Stimulated activated CD4-positive, alpha-beta T cell treated with anti-CD3 and anti-CD28 coated beads, TNF-alpha, amount 100 ng/mL, for 24 hours (primary cell): ENCODE results near the gene LIPC.

Experiments used
- DNase-seq, 3 experiments: peaks; one replicate each; pipeline ENCODE4 v3.0.0-alpha.2; 2020; ENCODE audit warnings: low read depth in 3 of 3

LIPC gene

DNA sequence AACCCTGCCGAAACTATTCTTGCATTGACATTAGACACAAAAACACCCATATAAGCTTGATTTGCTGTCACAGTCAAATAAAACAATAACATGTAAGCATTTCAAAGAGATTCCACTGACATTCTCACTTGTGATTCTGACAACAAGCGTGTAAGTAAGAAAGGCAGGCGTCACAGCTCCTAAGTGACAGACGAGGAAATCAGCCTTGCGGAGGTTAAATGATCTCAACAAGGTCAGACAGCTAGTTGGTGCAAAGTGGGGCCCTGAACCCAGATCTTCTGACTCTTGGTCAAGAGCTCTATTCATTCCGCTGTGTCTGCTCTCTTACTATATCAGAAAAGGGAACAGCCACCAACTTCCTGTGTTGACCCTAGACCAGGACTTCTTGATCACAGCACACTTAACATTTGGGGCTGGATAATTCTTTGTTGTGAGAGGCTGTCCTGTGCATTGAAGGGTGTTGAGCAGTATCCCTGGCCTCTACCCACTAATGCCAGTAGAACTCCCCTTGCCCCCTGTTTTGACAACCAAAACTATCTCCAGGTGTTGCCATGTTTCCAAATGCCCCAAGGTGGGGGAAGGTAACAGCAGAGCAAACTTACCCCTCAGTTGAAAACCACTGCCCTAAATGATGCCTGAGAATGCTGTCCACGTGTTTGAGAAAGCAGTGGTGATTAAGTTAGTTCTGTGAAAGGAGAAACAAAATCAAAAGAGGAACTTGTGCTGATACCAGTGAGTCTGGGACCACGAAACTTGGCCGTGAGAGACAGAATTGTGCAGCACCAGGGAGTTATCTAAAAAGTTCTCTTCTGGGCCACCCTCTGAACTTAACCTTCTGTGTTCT, 86.1 kb downstream of the LIPC start:
- no peak for DNase-seq

DNA sequence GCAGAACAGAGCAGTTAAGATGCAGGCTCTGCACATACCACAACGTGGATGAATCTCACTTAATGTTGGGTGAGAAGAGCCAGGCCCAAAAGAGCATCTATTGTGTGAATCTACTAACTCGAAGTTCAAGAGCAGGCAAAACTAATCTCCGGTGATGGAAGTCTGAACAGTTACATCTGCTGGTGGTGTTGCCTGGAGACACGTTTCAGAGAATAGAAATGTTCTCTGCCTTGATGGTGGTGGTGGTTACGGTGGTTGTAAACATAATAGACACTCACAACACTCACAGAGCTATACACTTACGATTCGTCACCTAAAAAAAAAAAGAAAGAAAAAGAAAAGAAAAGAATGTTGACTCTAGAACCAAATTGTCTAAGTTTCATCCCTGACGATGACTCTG, 86.8 kb downstream of the LIPC start:
- no peak for DNase-seq

DNA sequence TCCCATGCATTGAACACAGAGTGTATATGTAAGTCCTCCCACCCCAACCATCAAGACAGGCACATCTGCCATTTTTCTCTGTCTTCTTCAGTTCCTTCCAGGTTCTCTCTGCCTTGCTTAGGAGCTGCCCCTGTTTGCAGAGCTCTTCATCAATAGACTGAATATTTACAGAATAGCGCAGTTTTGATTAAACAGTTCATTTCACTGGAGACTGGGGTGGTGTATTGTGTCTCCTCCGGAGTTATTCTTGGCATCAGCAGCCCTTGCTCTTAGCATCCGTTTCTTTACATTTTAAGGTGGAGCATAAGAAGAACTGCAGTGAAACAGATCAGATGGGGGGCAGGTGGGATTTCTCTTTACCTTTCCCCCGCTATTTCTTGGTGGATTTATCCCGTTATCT, 87.7 kb downstream of the LIPC start:
- DNase-seq, result no peak

DNA sequence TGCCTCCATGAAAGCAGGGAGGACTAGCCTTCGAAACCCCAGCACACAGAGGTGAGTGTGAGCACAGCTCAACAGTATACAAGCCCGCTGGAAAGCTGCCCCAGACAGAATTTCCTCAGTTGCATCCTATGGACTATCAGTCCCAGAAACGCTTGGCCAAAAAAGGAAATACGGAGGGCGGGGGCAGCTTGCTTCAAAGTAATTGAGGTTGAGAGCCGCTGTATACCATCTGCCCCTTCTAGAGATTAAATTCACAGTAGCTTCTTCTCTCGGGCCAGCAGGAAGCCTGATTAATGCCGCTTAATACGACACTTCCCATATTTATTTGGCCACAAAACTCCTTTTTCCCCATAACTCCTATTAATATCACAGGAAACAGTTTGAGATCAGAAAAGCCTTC, 88.7 kb downstream of the LIPC start:
- DNase-seq, result no peak

DNA sequence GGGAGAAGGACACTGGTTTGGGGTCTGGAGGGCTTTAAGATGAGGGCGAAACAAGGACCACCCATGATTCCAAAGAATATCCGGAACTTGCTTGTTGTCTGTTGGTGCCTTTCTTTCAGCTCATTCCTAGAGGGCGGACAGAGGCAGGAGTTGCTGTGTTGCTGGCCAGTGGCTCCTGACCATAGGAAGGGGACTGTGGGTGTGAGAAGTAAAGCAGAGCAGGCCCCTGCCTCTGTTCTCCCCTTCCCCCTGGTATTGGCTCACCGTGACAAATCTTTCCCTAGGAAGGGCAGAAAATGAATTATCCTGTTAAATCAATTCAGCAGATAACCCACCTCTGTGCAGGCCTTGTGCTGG, 89.1 kb downstream of the LIPC start:
- no peak for DNase-seq

DNA sequence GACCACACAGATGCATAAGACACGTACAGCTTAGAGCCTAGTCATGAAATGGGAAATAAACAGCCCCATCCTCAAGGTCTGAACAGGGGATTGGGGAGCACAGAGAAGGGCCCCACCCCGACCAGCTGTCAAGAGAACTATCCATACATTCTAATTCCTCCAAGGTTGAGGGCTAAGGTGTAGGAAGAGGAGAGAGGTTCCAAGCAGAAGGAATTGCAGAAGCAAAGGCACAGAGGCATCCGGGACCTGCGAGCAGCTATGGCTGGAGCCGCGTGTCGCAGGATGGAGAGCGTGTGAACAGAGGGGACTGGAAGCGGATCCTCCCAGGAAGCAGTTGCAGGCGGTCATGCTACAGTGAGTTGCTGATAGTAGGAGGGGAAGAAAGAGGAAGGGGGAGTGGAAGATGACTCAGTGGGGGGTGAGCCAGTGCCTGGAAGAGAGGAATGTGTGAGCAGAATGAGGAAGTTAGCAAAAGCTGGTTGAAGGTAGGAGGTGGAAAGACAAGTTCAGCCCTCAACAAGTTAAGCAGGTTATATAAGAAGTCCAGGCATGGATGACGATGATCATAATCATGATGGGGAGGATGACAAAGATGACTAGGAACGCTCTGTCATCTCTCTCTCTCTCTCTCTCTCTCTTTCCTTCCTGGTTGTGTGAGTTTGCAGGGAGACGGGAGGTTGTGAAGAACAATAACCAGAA, 89.7 kb downstream of the LIPC start:
- no peak for DNase-seq

DNA sequence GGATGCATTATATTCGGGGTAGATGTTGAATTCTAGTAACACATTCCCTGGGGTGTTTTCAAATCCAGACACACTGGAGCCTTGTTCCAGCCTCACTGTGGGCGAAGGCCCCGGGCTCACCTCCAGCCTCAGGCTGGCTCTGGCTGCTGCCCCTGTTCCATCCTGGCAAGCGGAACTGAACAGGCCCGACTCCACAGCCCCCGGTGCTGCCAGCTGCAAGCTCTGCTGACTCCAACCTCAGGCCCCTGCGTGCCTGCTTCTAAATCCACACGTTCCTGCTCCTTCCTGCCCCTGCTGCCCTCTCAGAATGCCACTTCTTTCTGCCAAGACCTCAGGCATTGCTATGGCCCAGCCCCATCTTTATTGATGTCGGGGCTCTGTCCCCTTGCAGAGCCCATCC, 90.6 kb downstream of the LIPC start:
- DNase-seq, result no peak

DNA sequence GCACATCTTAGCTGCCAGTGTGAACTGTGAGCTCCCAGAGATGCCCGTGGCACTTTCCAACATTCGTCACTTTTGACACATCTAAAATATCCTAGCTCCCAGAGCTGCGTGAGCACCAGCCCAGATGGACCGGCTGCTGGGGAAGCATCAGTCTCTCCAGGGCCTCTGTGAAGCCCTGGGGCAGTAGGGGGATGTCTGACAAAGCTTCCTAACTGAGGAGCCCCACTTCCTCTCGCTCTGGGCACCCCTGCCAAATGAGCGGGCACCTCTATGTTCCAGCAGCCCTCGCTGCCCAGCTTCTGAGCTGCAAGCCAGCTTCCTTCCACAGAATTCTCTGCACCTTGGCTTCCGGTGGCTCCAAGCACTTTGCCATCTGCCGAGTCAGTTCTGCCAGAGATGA, 91.1 kb downstream of the LIPC start:
- DNase-seq, result no peak

DNA sequence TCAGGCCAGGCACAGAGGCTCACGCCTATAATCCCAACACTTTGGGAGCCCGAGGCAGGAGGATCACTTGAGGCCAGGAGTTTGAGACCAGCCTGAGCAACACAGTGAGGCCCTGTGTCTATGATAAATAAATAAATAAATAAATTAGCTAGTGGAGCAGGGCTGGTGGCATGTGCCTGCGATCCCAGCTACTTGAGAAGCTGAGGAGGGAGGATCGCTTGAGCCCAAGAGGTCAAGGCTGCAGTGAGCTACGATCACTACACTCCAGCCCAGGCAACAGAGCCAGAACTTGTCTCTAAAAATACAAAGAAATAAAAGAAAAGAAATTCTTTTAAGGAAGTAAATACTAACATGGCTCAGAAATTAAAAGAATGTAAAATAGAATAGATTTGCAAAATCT, 91.8 kb downstream of the LIPC start:
- no peak for DNase-seq

DNA sequence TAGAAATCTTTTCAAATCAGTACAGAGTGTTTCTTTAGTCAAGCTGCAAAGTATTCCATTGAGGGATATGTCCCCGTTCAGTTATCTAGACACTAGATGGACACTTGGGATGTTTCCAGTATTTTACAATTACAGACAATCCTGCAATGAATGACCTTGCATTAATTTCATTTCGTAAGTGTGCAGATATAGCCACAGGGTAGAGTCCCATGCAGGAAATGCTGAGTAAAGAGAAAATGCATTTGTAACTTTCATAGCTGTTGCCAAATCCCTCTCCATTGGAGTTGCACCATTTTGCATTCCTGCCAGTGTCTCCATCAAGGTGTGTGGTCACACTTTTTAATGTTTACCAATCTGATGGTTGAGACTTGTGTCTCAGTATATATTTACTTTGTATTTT, 92.5 kb downstream of the LIPC start:
- DNase-seq, result no peak

DNA sequence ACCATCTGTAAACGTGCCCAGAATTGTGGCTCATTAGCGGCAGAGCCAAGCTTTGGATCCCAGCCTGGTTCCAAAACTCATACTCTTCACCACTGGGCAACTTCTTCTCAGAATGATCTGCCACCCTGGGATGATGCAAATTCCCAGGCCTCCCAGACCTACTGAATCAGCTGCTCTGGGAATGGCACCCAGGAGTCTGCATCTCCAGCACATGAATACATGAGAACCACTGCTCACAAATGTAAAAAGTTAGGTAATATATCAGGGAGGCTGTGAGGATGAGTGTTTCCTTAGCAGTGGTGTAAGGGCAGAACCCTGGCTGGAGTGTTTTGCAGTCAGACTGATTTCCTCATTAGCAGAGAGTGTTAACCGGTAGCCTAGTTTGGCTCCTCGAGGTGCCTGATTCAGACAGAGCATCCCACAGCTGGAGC, 94.2 kb downstream of the LIPC start:
- no peak for DNase-seq

DNA sequence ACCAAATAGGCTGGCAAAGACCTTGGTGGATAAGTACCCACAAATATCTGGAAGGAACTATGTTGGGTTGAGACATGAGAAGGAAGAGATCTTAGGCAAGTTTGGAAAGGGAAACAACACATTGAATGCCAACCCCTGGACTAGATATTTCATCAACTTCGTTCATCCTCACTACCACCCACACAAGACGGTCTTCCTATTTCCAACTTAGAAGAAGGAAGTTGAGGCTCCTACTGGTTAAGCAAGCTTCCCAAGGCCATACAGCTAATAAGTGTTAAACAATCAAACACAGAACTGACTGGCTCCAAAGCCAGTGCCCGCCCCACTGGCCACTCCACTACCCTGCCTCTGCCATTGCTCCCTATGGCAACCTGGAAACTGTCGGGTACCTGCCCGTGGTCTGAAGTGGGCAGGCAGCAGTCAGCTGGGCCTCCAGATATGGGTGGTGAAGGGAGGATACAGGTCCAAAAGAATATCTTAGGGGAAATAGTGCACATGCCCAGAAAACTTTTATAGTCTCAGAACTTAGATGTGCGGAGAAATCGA, 94.9 kb downstream of the LIPC start:
- DNase-seq, result no peak

DNA sequence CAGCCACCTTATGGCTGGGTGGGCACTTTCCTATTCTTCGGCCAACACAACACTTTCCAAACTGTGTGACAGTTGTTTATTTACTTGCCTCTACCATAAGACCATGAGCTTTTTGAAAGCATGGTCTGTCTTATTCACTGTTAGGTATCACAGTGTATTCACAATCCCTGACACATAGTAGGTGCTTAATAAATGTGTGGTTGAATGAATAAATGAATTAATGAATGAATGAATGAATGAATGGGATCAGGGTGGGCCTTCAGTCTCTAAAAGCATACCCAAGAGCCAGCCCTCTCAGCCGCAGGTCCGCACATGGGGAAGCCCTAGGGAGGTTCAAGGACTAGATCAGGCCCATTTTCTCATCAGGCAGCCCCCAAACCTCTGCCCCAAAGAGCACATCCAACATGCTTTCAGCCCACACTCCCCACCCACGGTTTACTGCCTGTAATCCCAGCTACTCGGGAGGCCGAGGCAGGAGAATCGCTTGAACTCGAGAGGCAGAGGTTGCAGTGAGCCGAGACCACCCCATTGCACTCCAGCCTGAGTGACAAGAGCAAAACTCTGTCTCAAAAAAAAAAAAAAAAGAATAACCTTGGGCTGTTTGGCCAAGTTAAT, 95.9 kb downstream of the LIPC start:
- no peak for DNase-seq

DNA sequence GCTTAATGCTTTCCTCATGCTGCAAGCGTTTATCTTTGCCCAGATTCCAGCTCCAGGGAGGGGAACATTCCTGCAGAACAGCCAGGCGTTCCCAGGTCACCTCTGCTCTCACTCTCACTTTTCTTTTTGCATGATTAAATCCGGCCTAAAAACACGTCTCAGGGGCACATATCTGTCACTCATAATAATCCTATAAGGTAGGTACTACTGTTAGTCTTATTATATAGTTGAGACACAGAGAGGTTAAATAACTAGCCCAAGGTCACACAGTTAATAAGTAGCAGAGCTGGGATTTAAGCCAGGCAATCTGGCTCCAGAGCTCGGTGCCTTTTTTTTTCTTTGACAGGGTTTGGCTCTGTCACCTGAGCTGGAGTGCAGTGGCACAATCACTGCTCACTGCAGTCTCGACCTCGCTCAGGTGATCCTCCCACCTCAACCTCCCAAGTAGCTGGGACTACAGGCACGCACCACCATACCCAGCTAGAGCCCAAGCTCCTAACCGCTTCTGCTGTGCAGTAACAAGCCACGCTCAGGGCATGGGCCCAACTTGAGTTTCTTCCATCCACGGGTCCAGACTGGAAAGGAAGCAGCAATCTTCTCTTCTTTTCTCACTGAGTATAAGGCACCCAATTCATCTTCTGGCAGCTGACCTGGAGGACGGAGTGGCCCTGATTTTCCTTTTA, 96.5 kb downstream of the LIPC start:
- DNase-seq, result no peak

DNA sequence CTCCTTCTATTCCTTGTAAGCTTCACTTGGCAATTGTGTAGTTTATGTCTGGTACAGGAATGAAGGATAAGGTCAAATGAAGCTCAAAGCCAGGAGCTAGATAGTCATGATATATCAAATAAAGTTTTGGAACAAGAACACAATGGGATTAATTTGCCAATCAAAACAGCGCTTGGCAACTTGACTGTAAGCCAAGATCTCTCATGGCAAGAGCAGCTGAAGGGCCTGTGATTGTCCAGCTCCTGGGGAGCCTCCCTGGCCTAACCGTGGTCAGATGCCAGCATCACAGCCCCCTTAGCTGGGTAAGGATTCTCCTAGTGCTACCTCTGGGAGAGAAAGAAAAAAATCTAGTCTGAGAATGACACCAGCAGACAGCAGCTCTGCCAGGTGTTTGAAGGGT, 97.2 kb downstream of the LIPC start:
- DNase-seq, result no peak

DNA sequence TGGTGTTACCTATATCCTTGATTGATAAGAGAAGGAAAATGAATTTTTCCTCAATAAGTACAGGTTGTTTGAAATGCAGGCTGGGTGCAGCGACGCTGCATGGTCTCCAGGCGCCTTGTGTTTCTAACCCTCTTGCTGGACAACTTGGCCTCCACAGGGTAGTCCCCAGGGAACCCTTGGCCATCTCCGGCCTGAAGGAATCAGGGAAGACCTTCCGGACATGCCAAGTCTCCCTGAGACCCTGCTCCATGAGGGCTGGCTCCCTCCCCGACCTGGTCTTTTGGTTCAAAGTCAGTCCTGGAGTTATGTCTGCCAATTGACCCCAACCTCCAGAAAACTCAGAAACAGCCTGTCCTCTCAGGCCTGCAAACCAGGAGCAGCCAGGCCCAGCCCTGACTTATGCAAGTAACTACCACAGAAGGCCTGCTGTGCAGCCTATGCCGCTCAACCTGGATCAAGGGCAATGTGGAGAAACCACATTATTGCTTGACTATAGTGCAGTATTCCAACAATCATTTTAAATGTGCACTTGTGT, 98.3 kb downstream of the LIPC start:
- DNase-seq, result no peak

DNA sequence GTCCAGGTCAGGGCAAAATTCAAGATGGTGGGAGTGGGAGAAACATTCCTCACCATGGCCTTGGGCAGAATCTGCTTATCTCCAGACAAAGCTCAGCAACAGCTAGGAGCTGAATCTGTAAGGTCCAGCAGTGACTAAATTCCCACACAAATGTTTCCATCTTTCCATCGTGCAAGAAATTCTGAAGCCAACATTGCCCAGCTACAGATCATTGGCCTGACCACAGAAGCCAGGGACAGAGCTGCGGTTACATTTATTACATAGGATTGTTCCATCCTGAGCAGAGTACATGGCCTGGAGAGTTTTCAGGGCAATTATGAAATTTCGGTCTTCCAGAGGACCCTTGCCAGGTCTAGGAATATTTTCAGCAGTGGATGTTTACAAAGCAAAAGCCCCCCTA, 100.3 kb downstream of the LIPC start:
- DNase-seq, result no peak

DNA sequence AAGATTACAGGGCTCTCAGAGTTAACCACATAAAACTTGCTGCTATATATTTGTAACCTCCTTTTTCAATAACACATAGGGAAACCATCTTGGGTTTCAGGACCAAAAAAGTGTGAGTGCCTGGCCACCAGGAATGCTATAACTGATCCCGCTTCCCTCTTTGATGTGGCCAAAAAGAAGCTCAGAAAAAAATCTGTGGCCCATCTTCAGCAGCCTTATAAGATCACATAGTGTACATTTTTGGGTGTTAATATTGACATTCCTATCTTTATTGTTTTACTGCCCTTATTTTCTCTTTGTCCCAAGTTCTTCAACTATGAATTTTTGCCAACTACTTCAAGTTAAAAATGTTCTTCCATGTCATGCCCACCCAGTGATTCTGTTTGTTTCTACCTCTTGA, 102.8 kb downstream of the LIPC start:
- no peak for DNase-seq

DNA sequence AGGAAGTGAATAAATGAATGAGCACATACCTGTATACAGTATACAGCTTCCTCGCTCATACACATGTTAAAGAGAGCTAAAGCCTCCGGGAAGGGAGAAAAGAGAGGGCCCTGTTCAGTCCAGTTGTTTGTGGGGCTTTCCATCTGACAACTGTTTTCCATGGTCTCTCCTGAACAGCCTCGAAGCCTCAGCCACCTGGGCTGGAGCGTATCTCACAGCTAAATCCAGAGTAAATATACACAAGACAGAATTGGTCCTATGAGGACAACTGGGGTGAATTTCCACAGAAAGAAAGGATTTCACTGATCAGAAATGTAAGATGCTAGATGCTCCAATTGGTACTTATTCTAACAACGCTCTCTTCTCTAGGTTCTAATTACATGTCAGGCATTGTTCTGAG, 103.5 kb downstream of the LIPC start:
- DNase-seq, result no peak

DNA sequence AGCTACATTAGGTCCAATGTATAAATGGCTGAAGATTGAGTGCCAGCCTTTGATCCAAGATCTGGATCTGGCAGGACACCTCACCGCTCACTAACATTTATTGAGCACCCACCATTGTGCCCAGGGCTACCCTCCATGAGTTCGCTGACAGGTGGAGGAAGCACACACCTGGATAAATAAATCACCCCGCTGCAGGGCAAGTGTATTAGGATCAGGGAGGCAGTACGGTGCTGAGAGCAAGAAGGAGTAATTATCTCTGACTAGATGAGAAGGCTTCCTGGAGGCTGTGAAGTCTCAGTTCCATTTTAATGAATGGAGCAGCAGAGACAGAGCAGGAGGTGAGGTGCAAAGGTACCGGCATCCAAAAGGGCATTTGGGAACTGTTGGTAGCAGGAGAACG, 104.1 kb downstream of the LIPC start:
- DNase-seq, result no peak

DNA sequence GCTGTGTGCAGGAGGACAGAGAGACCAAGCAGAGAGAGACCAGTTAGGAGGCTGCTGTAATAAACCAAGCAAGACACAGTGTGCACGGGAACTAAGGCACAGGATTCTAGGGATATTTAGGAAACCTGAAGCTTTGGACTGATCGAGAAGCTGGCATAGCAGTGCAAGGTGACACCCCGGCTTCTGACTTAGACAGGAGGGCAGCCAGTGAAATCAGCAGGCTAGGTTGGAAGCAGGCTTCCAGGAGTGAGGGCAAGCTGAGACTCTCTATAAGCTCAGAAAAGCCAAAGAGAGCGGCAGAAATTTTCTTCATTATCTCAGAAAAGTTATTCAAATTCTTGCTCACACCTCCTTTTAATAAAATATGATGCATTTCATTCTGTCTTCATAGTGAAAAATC, 104.6 kb downstream of the LIPC start:
- DNase-seq, result no peak

DNA sequence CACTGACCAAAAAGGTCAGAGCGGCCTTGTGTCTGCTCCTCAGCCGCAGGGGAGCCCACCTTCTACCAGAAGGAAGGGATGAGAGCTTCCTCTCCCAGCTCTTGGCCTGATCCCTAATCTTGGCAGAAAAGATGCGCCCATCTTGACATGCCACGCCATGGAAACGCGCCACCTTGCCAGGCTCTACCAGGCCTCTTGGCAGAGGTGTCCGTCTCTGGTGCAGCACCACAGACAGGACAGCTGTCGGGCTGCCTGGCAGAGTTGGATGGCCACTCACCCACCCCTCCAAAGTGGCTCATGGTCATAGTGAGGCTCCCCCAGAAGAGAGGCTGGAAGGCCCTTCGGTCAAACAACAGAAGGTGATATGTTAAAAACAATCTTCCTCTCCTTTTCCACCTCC, 105.2 kb downstream of the LIPC start:
- DNase-seq, result no peak
